Fibroblast of villous mesenchyme (primary cell): Measurements from ENCODE around the gene DENND2A. TPM values are rescaled to one million over a fixed set of nuclear protein-coding genes. Genes with fewer than 3 reads are reported as not detected.

Source experiments
- DNase-seq: peaks from one replicate; pipeline ENCODE4 v3.0.0-alpha.2; 2010; ENCODE audit warnings: low read depth
- H3K4me3 ChIP-seq: 2 replicates; pipeline ENCODE4 v1.5.1; 2011; ENCODE audit warnings: low read depth, mild to moderate bottlenecking, low read length
- total RNA-seq: library from RNA; depleted of rRNA; stranded (reverse); fragments of >200 nt; gene quantifications from 2 replicates; pipeline ENCODE4 v1.2.3, GENCODE V29; 2012
- TF ChIP-seq, protein P1 (sequence below): IDR thresholded peaks from 2 replicates; pipeline ENCODE4 v1.5.1; 2012; ENCODE audit warnings: low read depth, mild to moderate bottlenecking, low read length; ENCODE audit not compliant: insufficient read depth

The DENND2A gene
- total RNA-seq, 1 donor: 25.5 TPM

DNA sequence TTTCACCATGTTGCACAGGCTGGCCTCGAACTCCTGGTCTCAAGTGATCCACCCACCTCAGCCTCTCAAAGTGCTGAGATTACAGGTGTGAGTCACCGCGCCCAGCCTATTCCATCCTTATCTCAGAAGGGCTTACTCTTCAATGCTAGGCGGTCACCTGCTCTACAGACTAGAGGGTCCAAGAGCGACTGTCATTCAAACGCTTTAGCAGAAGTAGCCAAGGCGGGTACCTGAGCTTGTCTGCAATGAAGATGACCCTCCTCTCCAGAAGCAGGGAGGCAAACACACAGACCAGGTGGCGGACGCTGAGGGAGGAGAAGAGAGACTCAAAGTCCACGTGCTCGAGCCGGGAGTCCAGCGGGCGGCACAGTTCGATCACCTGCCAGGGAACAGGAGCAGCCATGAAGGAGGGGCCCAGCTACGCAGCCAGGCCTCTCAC lies 96.2 kb downstream of the DENND2A start:
- TF ChIP-seq, protein P1, sequence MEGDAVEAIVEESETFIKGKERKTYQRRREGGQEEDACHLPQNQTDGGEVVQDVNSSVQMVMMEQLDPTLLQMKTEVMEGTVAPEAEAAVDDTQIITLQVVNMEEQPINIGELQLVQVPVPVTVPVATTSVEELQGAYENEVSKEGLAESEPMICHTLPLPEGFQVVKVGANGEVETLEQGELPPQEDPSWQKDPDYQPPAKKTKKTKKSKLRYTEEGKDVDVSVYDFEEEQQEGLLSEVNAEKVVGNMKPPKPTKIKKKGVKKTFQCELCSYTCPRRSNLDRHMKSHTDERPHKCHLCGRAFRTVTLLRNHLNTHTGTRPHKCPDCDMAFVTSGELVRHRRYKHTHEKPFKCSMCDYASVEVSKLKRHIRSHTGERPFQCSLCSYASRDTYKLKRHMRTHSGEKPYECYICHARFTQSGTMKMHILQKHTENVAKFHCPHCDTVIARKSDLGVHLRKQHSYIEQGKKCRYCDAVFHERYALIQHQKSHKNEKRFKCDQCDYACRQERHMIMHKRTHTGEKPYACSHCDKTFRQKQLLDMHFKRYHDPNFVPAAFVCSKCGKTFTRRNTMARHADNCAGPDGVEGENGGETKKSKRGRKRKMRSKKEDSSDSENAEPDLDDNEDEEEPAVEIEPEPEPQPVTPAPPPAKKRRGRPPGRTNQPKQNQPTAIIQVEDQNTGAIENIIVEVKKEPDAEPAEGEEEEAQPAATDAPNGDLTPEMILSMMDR: no peak
- DNase-seq: no peak
- H3K4me3 ChIP-seq: no peak overlapping the region

DNA sequence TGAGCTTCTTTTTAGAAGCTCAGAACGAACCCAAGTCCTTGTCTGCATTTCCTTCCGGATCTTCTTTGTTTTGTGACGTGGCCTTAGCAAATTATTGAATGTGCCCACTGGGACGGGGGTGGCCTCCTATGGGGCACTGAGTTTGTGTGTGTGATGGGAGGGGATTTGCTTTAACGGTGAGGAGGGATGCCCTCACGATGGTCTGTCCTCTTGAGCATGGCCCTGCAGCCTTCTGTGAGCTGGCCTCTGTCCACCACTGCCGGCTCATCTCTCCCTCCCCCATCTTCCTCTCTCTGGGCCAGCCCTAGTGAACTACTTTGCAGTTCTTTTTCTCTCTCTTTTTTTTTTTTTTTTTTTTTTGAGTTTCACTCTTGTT lies 98.4 kb downstream of the DENND2A start:
- no peak overlapping the region for H3K4me3 ChIP-seq
- DNase-seq: peak; percentile 75
- TF ChIP-seq, protein P1: no peak

GRCh38 chr7:140541513-140542227 lies 98.9 kb downstream of the DENND2A start:
- TF ChIP-seq, protein P1: no peak

DNA sequence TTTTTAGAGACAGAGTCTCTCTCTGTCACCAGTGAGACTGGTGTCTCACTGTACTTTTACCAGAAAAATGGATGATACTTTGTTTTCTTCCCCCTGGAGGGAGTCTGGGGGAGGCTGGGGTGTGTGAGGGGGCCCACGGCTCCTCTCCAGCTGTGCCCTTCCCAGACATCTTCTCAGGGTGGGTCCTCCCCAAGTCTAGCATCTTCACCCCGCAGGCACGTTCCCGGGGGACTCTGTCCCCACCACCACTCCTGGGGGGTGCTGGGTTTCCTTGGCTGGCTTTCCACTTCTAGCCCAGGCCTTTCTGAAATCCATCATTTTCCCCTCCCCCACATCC lies 99.5 kb downstream of the DENND2A start:
- TF ChIP-seq, protein P1: no peak
- DNase-seq: no peak
- no peak overlapping the region for H3K4me3 ChIP-seq

More at GRCh38 chr7:140541513-140542227, 98.9 kb downstream of the DENND2A start:
- peak overlapping the region; percentile 7 for H3K4me3 ChIP-seq
- peak; percentile 92 for DNase-seq

DNA sequence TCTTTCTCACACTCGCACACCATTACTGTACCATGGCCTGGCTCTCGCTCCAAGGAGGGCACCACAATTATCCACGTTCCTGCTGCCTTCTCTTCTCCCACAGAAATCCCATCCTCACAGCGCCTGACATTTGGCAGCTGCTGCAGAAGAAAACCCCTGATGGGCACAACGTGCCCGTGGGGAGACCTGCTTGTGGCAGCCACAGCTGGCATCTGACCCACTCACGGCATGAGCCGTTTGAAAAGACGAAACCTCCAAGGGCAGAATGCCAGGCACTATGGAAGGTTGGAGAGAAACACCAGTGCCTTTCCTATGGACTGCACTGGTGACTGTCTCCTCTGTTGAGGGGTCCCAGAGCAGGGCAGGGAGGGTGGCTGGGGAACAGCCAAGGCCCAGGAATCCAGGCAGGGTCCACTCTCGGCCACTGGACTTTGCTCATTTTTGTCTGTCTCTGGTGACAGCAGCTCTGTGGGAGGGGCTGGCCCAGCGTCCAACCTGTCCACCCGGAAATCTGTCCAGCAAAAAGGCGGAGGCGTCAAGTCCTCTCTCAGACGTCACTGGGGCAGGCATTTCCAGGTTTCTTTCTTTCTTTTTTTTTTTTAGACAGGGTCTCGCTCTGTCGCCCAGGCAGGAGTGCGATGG lies 100.4 kb downstream of the DENND2A start:
- TF ChIP-seq, protein P1: no peak
- no peak overlapping the region for H3K4me3 ChIP-seq
- DNase-seq: no peak

DNA sequence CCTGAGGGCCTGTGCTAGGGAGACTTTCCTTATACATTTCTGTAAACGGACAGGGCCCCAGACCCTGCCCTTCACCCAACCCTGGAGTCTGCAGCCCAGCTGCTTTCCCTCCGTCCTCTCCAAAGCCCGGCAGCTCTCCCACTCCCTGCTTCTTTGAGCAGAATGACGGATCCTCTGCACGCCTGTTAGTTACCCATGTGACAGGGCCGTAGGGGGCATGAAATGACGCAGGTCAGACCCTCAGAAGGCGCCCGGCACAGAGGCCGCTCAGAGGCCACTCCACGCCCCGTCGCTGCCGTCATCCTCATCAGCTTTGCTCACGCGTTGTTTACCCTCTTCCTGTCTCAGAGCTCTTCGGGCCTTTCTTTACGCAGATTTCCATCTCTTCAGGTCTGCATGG lies 101.2 kb downstream of the DENND2A start:
- TF ChIP-seq, protein P1: no peak
- no peak for DNase-seq
- H3K4me3 ChIP-seq: no peak overlapping the region
